H1 (cell line): ENCODE data around the gene ALKBH1. TPM values are rescaled to one million over a fixed set of nuclear protein-coding genes. Genes with fewer than 3 reads are reported as not detected.

Experiments used
- CTCF ChIA-PET: fragments of 300-600 bp; sonication (Branson Sonifier 250); formaldehyde crosslinking; loops from one replicate; lab custom pipeline; 2021; ENCODE audit not compliant: partially characterized antibody; lab: Charles Lee
- POLR2A ChIA-PET: fragments of 300-600 bp; sonication (Branson Sonifier 250); formaldehyde crosslinking; loops from one replicate; lab custom pipeline; 2021; ENCODE audit warnings: inconsistent platforms; ENCODE audit not compliant: partially characterized antibody; lab: Charles Lee
- DNase-seq, 2 experiments: peaks; one replicate each; pipeline versions ENCODE4 v3.0.0 to v3.0.0-alpha.2; 2010 to 2022; ENCODE audit warnings: low spot score in 2 of 2, low read depth in 1 of 2, mixed read lengths in 1 of 2
- FAIRE-seq: peaks from 2 replicates; lab custom pipeline; 2011; peaks lifted over from hg19 to GRCh38; lab: Jason Lieb, UNC
- H2AFZ ChIP-seq: 2 replicates; pipeline ENCODE4 v1.8.1; 2012; ENCODE audit warnings: low read length, inconsistent platforms
- H2AK5ac ChIP-seq: 2 replicates; pipeline ENCODE4 v1.6.1; 2013; ENCODE audit warnings: low read depth, low read length
- H2BK120ac ChIP-seq: replicated peaks from 2 replicates; pipeline ENCODE3; 2013; ENCODE audit warnings: low read depth, low read length, inconsistent platforms
- H2BK12ac ChIP-seq: 2 replicates; pipeline ENCODE4 v1.6.1; 2013; ENCODE audit warnings: low read depth, low read length
- H2BK15ac ChIP-seq: 2 replicates; pipeline ENCODE4 v1.6.1; 2013; ENCODE audit warnings: low read length
- H2BK20ac ChIP-seq: 2 replicates; pipeline ENCODE4 v1.6.1; 2013; ENCODE audit warnings: low read length
- H2BK5ac ChIP-seq: 2 replicates; pipeline ENCODE4 v1.6.1; 2013; ENCODE audit warnings: low read depth, low read length
- H3K14ac ChIP-seq: 2 replicates; pipeline ENCODE4 v1.6.1; 2013; ENCODE audit warnings: inconsistent platforms; ENCODE audit not compliant: insufficient read length
- H3K18ac ChIP-seq: 2 replicates; pipeline ENCODE4 v1.6.1; 2013; ENCODE audit warnings: low read length; ENCODE audit errors: extremely low read depth
- H3K23ac ChIP-seq: 2 replicates; pipeline ENCODE4 v1.6.1; 2013; ENCODE audit warnings: inconsistent platforms; ENCODE audit not compliant: insufficient read length
- H3K23me2 ChIP-seq: 2 replicates; pipeline ENCODE4 v1.6.1; 2013; ENCODE audit warnings: low read depth, low read length
- H3K27ac ChIP-seq: 2 replicates; pipeline ENCODE4 v1.6.1; 2011; ENCODE audit warnings: low read depth, low read length, inconsistent platforms
- H3K27me3 ChIP-seq, 4 experiments: replicated peaks in 1 of 4; 1 replicate in 1 of 4; 2 replicates in 3 of 4; pipeline versions ENCODE4 v1.6.1 to v1.8.1; 2011 to 2013; ENCODE audit warnings: low read length in 3 of 4, mild to moderate bottlenecking in 3 of 4, inconsistent platforms in 2 of 4, mixed read lengths in 2 of 4, moderate library complexity in 1 of 4; ENCODE audit not compliant: control insufficient read depth in 3 of 4, insufficient read depth in 3 of 4; ENCODE audit errors: extremely low read depth in 1 of 4
- H3K36me3 ChIP-seq, 4 experiments: 2 replicates each; pipeline versions ENCODE4 v1.6.1 to v1.8.1; 2011 to 2013; ENCODE audit warnings: mild to moderate bottlenecking in 4 of 4, low read length in 3 of 4, moderate library complexity in 2 of 4, control low read depth in 1 of 4, inconsistent platforms in 1 of 4; ENCODE audit not compliant: insufficient read depth in 4 of 4, control insufficient read depth in 2 of 4
- H3K4ac ChIP-seq: replicated peaks from 2 replicates; pipeline ENCODE3; 2013; ENCODE audit warnings: low read length, low read depth, mixed read lengths, inconsistent platforms; ENCODE audit not compliant: insufficient read length
- H3K4me1 ChIP-seq, 4 experiments: replicated peaks in 1 of 4; 1 replicate in 1 of 4; 2 replicates in 3 of 4; pipeline versions ENCODE4 v1.6.1 to v1.8.1; 2011 to 2013; ENCODE audit warnings: low read length in 3 of 4, inconsistent platforms in 2 of 4, mixed read lengths in 1 of 4; ENCODE audit not compliant: insufficient read depth in 4 of 4, control insufficient read depth in 3 of 4
- H3K4me2 ChIP-seq, 2 experiments: 2 replicates each; pipeline versions ENCODE4 v1.6.1 to v1.8.1; 2011 to 2013; ENCODE audit warnings: low read depth in 2 of 2, low read length in 2 of 2, control low read depth in 1 of 2, inconsistent platforms in 1 of 2, mild to moderate bottlenecking in 1 of 2; ENCODE audit not compliant: insufficient read depth in 1 of 2
- H3K4me3 ChIP-seq, 4 experiments: fragments of 200-600, 300-600 bp in 1 of 4; sonication (generic), shearing (Covaris generic), sonication (Bioruptor Twin) in 1 of 4; 2 replicates each; pipeline versions ENCODE4 v1.5.1 to v1.8.1; 2011 to 2016; ENCODE audit warnings: low read length in 4 of 4, low read depth in 3 of 4, control low read depth in 2 of 4, inconsistent platforms in 2 of 4, mild to moderate bottlenecking in 2 of 4, mixed read lengths in 1 of 4, moderate library complexity in 1 of 4; ENCODE audit not compliant: insufficient read depth in 2 of 4; ENCODE audit errors: extremely low read depth in 1 of 4
- H3K56ac ChIP-seq: replicated peaks from 2 replicates; pipeline ENCODE3; 2013; ENCODE audit warnings: low read depth, mild to moderate bottlenecking, mixed read lengths, low read length, inconsistent platforms; ENCODE audit not compliant: insufficient read length
- H3K79me1 ChIP-seq: 2 replicates; pipeline ENCODE4 v1.6.1; 2013; ENCODE audit warnings: low read depth, low read length, control low read depth
- H3K79me2 ChIP-seq, 2 experiments: 2 replicates each; pipeline versions ENCODE4 v1.6.1 to v1.8.1; 2012 to 2013; ENCODE audit warnings: low read length in 2 of 2, mild to moderate bottlenecking in 2 of 2, inconsistent platforms in 1 of 2; ENCODE audit not compliant: insufficient read depth in 2 of 2, control insufficient read depth in 1 of 2
- H3K9ac ChIP-seq, 4 experiments: replicated peaks in 1 of 4; 1 replicate in 1 of 4; 2 replicates in 3 of 4; pipeline versions ENCODE4 v1.6.1 to v1.8.1; 2011 to 2013; ENCODE audit warnings: low read depth in 3 of 4, low read length in 3 of 4, control low read depth in 2 of 4, mild to moderate bottlenecking in 2 of 4, moderate library complexity in 2 of 4, inconsistent platforms in 1 of 4; ENCODE audit errors: extremely low read depth in 1 of 4
- H3K9me3 ChIP-seq, 2 experiments: 2 replicates each; pipeline versions ENCODE4 v1.6.1 to v1.8.1; 2012 to 2013; ENCODE audit warnings: mild to moderate bottlenecking in 2 of 2, moderate library complexity in 2 of 2, control low read depth in 1 of 2, inconsistent platforms in 1 of 2, low read depth in 1 of 2, low read length in 1 of 2, mixed read lengths in 1 of 2; ENCODE audit not compliant: insufficient read depth in 2 of 2
- H4K20me1 ChIP-seq, 2 experiments: replicated peaks in 1 of 2; 2 replicates each; pipeline versions ENCODE3 to v1.8.1; 2011 to 2013; ENCODE audit warnings: inconsistent platforms in 2 of 2, low read length in 2 of 2, mild to moderate bottlenecking in 1 of 2; ENCODE audit not compliant: insufficient read depth in 2 of 2, control insufficient read depth in 1 of 2
- H4K5ac ChIP-seq: 2 replicates; pipeline ENCODE4 v1.6.1; 2013; ENCODE audit warnings: low read length, low read depth, mixed read lengths, inconsistent platforms; ENCODE audit not compliant: insufficient read length
- H4K8ac ChIP-seq: 2 replicates; pipeline ENCODE4 v1.8.0; 2013; ENCODE audit warnings: mild to moderate bottlenecking, moderate library complexity, low read length, inconsistent platforms; ENCODE audit not compliant: insufficient read depth; ENCODE audit errors: extremely low read depth
- H4K91ac ChIP-seq: replicated peaks from 2 replicates; pipeline ENCODE3; 2013; ENCODE audit warnings: low read length, mixed read lengths, inconsistent platforms; ENCODE audit not compliant: insufficient read length
- CEBPB ChIP-seq: IDR thresholded peaks from 2 replicates; pipeline ENCODE4 v1.6.1; 2012; ENCODE audit warnings: low read depth, low read length
- CREB1 ChIP-seq: IDR thresholded peaks from 2 replicates; pipeline ENCODE4 v1.6.1; 2012; ENCODE audit warnings: inconsistent platforms
- GABPA ChIP-seq: IDR thresholded peaks from 2 replicates; pipeline ENCODE4 v1.6.1; 2011; ENCODE audit warnings: mild to moderate bottlenecking, low read length, moderate library complexity, borderline replicate concordance; ENCODE audit not compliant: insufficient read depth
- JUN ChIP-seq: IDR thresholded peaks from 2 replicates; pipeline ENCODE4 v1.6.1; 2011; ENCODE audit warnings: low read depth, mild to moderate bottlenecking, improper control_type of control experiment, low read length
- MAFK ChIP-seq: IDR thresholded peaks from 2 replicates; pipeline ENCODE4 v1.6.1; 2012; ENCODE audit warnings: low read depth, mild to moderate bottlenecking, improper control_type of control experiment, low read length
- SP4 ChIP-seq: IDR thresholded peaks from 2 replicates; pipeline ENCODE4 v1.6.1; 2012; ENCODE audit warnings: low read length, inconsistent platforms
- SUZ12 ChIP-seq: fragments of 200-600 bp; sonication (generic); IDR thresholded peaks from 2 replicates; pipeline ENCODE4 v1.6.1; 2012; ENCODE audit warnings: mild to moderate bottlenecking, inconsistent platforms, low read length, moderate library complexity, mixed read lengths
- TAF1 ChIP-seq: IDR thresholded peaks from 2 replicates; pipeline ENCODE4 v1.6.1; 2011; ENCODE audit warnings: mild to moderate bottlenecking, low read depth, low read length
- WGBS, 2 experiments: shearing (Covaris generic) in 1 of 2; methylation state at CpG; one replicate each; pipeline versions ENCODE4 v1.1.6 to v1.1.7; 2013 to 2015; ENCODE audit warnings: low lambda C conversion rate in 2 of 2, mixed read lengths in 2 of 2, inconsistent platforms in 1 of 2, low coverage in 1 of 2, missing lambda C conversion rate in 1 of 2; ENCODE audit not compliant: insufficient replicate concordance in 2 of 2, insufficient coverage in 1 of 2, insufficient read length in 1 of 2; ENCODE audit errors: extremely low coverage in 1 of 2, missing lambda C conversion rate in 1 of 2; 5-methylcytosine and 5-hydroxymethylcytosine counted together
- polyA plus RNA-seq, 7 experiments: library from polyadenylated mRNA; depleted of rRNA in 3 of 7; stranded (reverse) in 5 of 7; unstranded in 2 of 7; fragments of >200 nt in 5 of 7; fragments of 200-250 nt in 2 of 7; gene quantifications; 1 replicate in 5 of 7; 2 replicates in 1 of 7; 4 replicates in 1 of 7; pipeline versions ENCODE4 v1.2.1 to v1.2.3, GENCODE V29; 2011 to 2013; ENCODE audit warnings: missing spikeins in 2 of 7, mixed read lengths in 2 of 7
- total RNA-seq: library from RNA; stranded (reverse); fragmentation: NEBNext Ultra II Directional; extraction: Animal tissue kit (Norgen Biotek cat#: 25700); gene quantifications from 2 replicates; pipeline ENCODE4 v1.2.1, GENCODE V29; 2021

ALKBH1 gene
- total and polyA plus RNA-seq, 2 of the 8 experiments (the other 6 are each of a cell fraction or from before 2014, with no cell fraction given), result 14.3 to 20.0 TPM

GRCh38 chr14:77663293-77663692, 44.5 kb downstream of the ALKBH1 start:
- Histone ChIP-seq H4K5ac (no peak overlapping the region), H3K27ac (no peak overlapping the region), H2BK12ac (no peak overlapping the region), H2AK5ac (no peak overlapping the region), H3K36me3 (no peaks in the 10 kb centered on the region), H2AFZ (no peak overlapping the region), H3K27me3 (no peaks in the 10 kb centered on the region), H4K91ac (no peak overlapping the region), H3K9ac (no peak overlapping the region), H3K4me2 (no peak overlapping the region), H4K20me1 (no peaks in the 10 kb centered on the region), H4K8ac (no peak overlapping the region), H3K9me3 (no peaks in the 10 kb centered on the region), H3K4me3 (no peak overlapping the region), H3K79me2 (no peaks in the 10 kb centered on the region), H3K23me2 (no peaks in the 10 kb centered on the region; the same call in 1 of the 2 replicates), H2BK5ac (no peak overlapping the region), H3K4me1 (no peaks in the 10 kb centered on the region; a peak in 1 of 7 replicates), H3K18ac (no peak overlapping the region), H3K14ac (no peak overlapping the region), H2BK15ac (peak overlapping the region; percentile 8; the same call in 1 of the 2 replicates), H2BK20ac (no peak overlapping the region), H3K56ac (no peak overlapping the region), H2BK120ac (no peak overlapping the region), H3K4ac (no peak overlapping the region), H3K79me1 (no peaks in the 10 kb centered on the region), H3K23ac (no peak overlapping the region)
- no peak for FAIRE-seq
- CTCF ChIA-PET, result interaction anchor here (1.0 to 2.6 kb wide), 3 partner anchors 8 to 89 kb away, joined by 4 to 7 read pairs (median 6); no protein-coding TSS in a partner anchor
- POLR2A ChIA-PET, result interaction anchor here (0.5 to 0.7 kb wide), 3 partner anchors 9 to 774 kb away, joined by 3 read pairs; no protein-coding TSS in a partner anchor
- no peak for DNase-seq
- WGBS, 2 experiments, result 83% methylated on average over 6 of the region's 6 CpGs; no CpG with 5 or more reads in 1 of the 2 experiments
- TF ChIP-seq SUZ12 (no peak), JUN (no peak), SP4 (no peak), GABPA (no peak), CEBPB (no peak), CREB1 (no peak), TAF1 (no peak), MAFK (no peak)
